H9 (cell line): ENCODE measurements around the gene ETFBKMT. TPM values are rescaled to one million over a fixed set of nuclear protein-coding genes. Genes with fewer than 3 reads are reported as not detected.
A peak's percentile ranks its signal among the peaks of the same experiment; 100 is the strongest.

Experiments used
- DNase-seq: peaks from one replicate; pipeline ENCODE4 v3.0.0-alpha.2; 2017
- H2AFZ ChIP-seq: one replicate; pipeline ENCODE4 v1.6.1; 2013; ENCODE audit warnings: mild to moderate bottlenecking, low read length, control low read depth, moderate library complexity
- H2AK5ac ChIP-seq: 2 replicates; pipeline ENCODE4 v1.6.1; 2013; ENCODE audit warnings: low read length, control low read depth, mixed read lengths; ENCODE audit not compliant: insufficient read length
- H2BK120ac ChIP-seq: one replicate; pipeline ENCODE4 v1.6.1; 2013; ENCODE audit warnings: low read depth, mild to moderate bottlenecking, low read length, control low read depth, inconsistent platforms; ENCODE audit not compliant: poor library complexity, severe bottlenecking
- H2BK12ac ChIP-seq: 2 replicates; pipeline ENCODE4 v1.6.1; 2013; ENCODE audit warnings: low read length, control low read depth, mixed read lengths, low read depth; ENCODE audit not compliant: insufficient read length
- H2BK15ac ChIP-seq: 2 replicates; pipeline ENCODE4 v1.6.1; 2013; ENCODE audit warnings: low read depth, low read length, control low read depth
- H2BK20ac ChIP-seq: one replicate; pipeline ENCODE4 v1.6.1; 2013; ENCODE audit warnings: low read depth, mild to moderate bottlenecking, low read length, control low read depth, inconsistent platforms; ENCODE audit not compliant: poor library complexity, severe bottlenecking
- H2BK5ac ChIP-seq: 2 replicates; pipeline ENCODE4 v1.6.1; 2013; ENCODE audit warnings: low read length, control low read depth, mixed read lengths; ENCODE audit not compliant: insufficient read length
- H3K14ac ChIP-seq: 2 replicates; pipeline ENCODE4 v1.6.1; 2013; ENCODE audit warnings: low read length, control low read depth; ENCODE audit not compliant: insufficient read depth
- H3K18ac ChIP-seq: 2 replicates; pipeline ENCODE4 v1.6.1; 2013; ENCODE audit warnings: low read depth, mild to moderate bottlenecking, mixed read lengths, low read length, control low read depth; ENCODE audit not compliant: insufficient read length
- H3K23ac ChIP-seq: 2 replicates; pipeline ENCODE4 v1.6.1; 2013; ENCODE audit warnings: low read length, control low read depth, mixed read lengths, low read depth; ENCODE audit not compliant: insufficient read length
- H3K23me2 ChIP-seq: 2 replicates; pipeline ENCODE4 v1.6.1; 2013; ENCODE audit warnings: low read depth, mild to moderate bottlenecking, mixed read lengths, low read length, control low read depth; ENCODE audit not compliant: insufficient read length, poor library complexity, severe bottlenecking
- H3K27ac ChIP-seq: 2 replicates; pipeline ENCODE4 v1.5.1; 2013; ENCODE audit warnings: low read length, control low read depth, mixed read lengths, low read depth; ENCODE audit not compliant: insufficient read length
- H3K27me3 ChIP-seq: 2 replicates; pipeline ENCODE4 v1.6.1; 2013; ENCODE audit warnings: low read length, control low read depth, inconsistent platforms; ENCODE audit not compliant: insufficient read depth
- H3K4ac ChIP-seq: 2 replicates; pipeline ENCODE4 v1.6.1; 2013; ENCODE audit warnings: low read depth, mild to moderate bottlenecking, control low read depth, inconsistent platforms, low read length, moderate library complexity
- H3K4me1 ChIP-seq: 2 replicates; pipeline ENCODE4 v1.6.1; 2013; ENCODE audit warnings: low read length, control low read depth, inconsistent platforms; ENCODE audit not compliant: insufficient read depth
- H3K4me2 ChIP-seq: 2 replicates; pipeline ENCODE4 v1.6.1; 2013; ENCODE audit warnings: low read length, control low read depth, mixed read lengths; ENCODE audit not compliant: insufficient read length, insufficient read depth
- H3K56ac ChIP-seq: 2 replicates; pipeline ENCODE4 v1.6.1; 2013; ENCODE audit warnings: low read depth, mild to moderate bottlenecking, mixed read lengths, low read length, control low read depth; ENCODE audit not compliant: insufficient read length
- H3K79me1 ChIP-seq: 2 replicates; pipeline ENCODE4 v1.6.1; 2013; ENCODE audit warnings: low read depth, mild to moderate bottlenecking, moderate library complexity, low read length, control low read depth, inconsistent platforms; ENCODE audit not compliant: insufficient read depth, poor library complexity, severe bottlenecking
- H3K79me2 ChIP-seq: 2 replicates; pipeline ENCODE4 v1.6.1; 2013; ENCODE audit warnings: low read length, control low read depth, inconsistent platforms; ENCODE audit not compliant: insufficient read depth
- H3K9ac ChIP-seq: 2 replicates; pipeline ENCODE4 v1.6.1; 2013; ENCODE audit warnings: low read length, control low read depth, mixed read lengths; ENCODE audit not compliant: insufficient read length; ENCODE audit errors: extremely low read depth
- H3K9me3 ChIP-seq: one replicate; pipeline ENCODE4 v1.6.1; 2013; ENCODE audit warnings: low read depth, low read length, inconsistent platforms; ENCODE audit not compliant: control insufficient read depth
- H3T11ph ChIP-seq: one replicate; pipeline ENCODE4 v1.6.1; 2013; ENCODE audit warnings: mild to moderate bottlenecking, low read length, control low read depth, inconsistent platforms
- H4K20me1 ChIP-seq: one replicate; pipeline ENCODE4 v1.6.1; 2013; ENCODE audit not compliant: control insufficient read depth, insufficient read length, insufficient read depth
- H4K5ac ChIP-seq: 2 replicates; pipeline ENCODE4 v1.6.1; 2013; ENCODE audit warnings: low read depth, mild to moderate bottlenecking, mixed read lengths, low read length, control low read depth; ENCODE audit not compliant: insufficient read length
- H4K8ac ChIP-seq: replicated peaks from 2 replicates; pipeline ENCODE4 v1.6.1; 2013; ENCODE audit warnings: low read length, control low read depth, mixed read lengths, low read depth; ENCODE audit not compliant: insufficient read length
- H4K91ac ChIP-seq: 2 replicates; pipeline ENCODE4 v1.6.1; 2013; ENCODE audit warnings: low read depth, mild to moderate bottlenecking, moderate library complexity, mixed read lengths, low read length, control low read depth; ENCODE audit not compliant: insufficient read length
- H3K27ac Mint-ChIP-seq, 3 experiments: 2 replicates in 2 of 3; 3 replicates in 1 of 3; pipeline ENCODE4 v1.8.0; 2020 to 2021; ENCODE audit warnings: mixed read lengths in 3 of 3, mild to moderate bottlenecking in 1 of 3, moderate library complexity in 1 of 3
- H3K27me3 Mint-ChIP-seq: 2 replicates; pipeline ENCODE4 v1.8.0; 2021; ENCODE audit warnings: low read depth, mild to moderate bottlenecking, moderate library complexity, mixed read lengths
- H3K36me3 Mint-ChIP-seq, 3 experiments: 2 replicates in 2 of 3; 3 replicates in 1 of 3; pipeline ENCODE4 v1.8.0; 2020 to 2021; ENCODE audit warnings: low read depth in 3 of 3, mixed read lengths in 3 of 3; ENCODE audit not compliant: insufficient read depth in 1 of 3
- H3K4me1 Mint-ChIP-seq, 2 experiments: 2 replicates each; pipeline ENCODE4 v1.8.0; 2020; ENCODE audit warnings: mixed read lengths in 2 of 2
- H3K4me3 Mint-ChIP-seq, 2 experiments: 2 replicates in 1 of 2; 3 replicates in 1 of 2; pipeline ENCODE4 v1.8.0; 2020 to 2021; ENCODE audit warnings: mild to moderate bottlenecking in 2 of 2, mixed read lengths in 2 of 2, moderate library complexity in 1 of 2
- H3K9me3 Mint-ChIP-seq, 2 experiments: 2 replicates in 1 of 2; 3 replicates in 1 of 2; pipeline ENCODE4 v1.8.0; 2020; ENCODE audit warnings: mild to moderate bottlenecking in 2 of 2, mixed read lengths in 2 of 2, moderate library complexity in 1 of 2
- WGBS: extraction: QIAGEN DNeasy Blood & Tissue Kit; methylation state at CpG from one replicate; pipeline ENCODE4 v1.1.7; 2013; ENCODE audit warnings: missing lambda C conversion rate, low lambda C conversion rate, mixed read lengths; ENCODE audit not compliant: insufficient read length; ENCODE audit errors: extremely low coverage; 5-methylcytosine and 5-hydroxymethylcytosine counted together
- total RNA-seq: library from RNA; stranded (reverse); gene quantifications from 2 replicates; pipeline ENCODE4 v1.2.1, GENCODE V29; 2021
- TF ChIP-seq, protein P1 (sequence below): fragments of 200-600 bp; sonication (generic); conservative IDR thresholded peaks from 3 replicates; pipeline ENCODE4 v1.8.0; 2021; ENCODE audit warnings: antibody characterized with exemption, mild to moderate bottlenecking

The ETFBKMT gene
- total RNA-seq, 1 experiment from 2014 or later = 0.81 TPM

DNA sequence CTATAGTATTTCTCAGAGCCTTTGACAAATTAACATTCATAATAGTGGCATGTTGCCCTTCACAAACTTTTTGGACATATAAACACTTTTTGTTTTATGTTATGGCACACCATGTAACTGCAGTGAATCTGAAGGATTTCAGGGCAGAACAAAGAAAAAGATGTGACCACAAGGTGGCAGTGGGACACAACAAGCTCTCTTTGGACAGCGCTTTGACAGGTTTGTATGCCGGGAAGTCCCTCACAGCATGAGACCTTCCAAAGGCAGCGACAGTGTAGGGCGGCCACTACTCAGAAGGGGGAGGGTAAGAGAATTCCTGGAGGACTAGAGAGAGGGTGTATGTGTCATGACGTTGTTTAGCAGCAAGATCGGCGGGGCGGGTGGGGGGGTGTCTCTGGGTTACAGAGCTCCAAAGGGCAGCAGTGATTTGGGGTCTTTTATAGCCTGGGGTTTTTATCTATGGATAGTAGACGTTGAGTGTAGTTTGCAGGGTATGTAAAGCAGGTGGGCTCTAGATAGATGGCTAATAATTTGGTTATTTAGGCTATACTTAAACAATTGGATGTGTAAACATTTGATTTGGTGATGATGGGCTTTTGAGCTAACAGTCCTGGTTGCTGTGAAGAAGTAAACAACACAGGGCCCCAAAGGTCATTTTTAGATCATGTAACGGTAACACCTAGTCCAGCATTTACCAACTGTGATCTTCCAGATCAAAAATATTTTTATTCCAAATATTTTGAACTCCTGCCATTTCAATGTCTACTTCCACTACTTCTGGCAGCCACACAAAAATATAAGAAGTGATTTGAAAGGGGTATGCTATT is 22.9 kb downstream of the ETFBKMT start:
- Histone ChIP-seq H2BK15ac (no peak overlapping the region), H3K9me3 (no peaks in the 10 kb centered on the region)
- WGBS = no CpG with 5 or more reads among the region's 10 CpGs

More for the DNA sequence above, 22.9 kb downstream of the ETFBKMT start:
- peak overlapping the region in 1 of 3 experiments; percentile 44; a peak in 2 of 7 replicates for H3K27ac Mint-ChIP-seq
- H3K56ac ChIP-seq = no peak overlapping the region
- no peaks in the 10 kb centered on the region for H3K27me3 Mint-ChIP-seq
- peaks cover 28 to 41% (median 35%) of the 10 kb centered on the region in 3 experiments for H3K36me3 Mint-ChIP-seq
- no peaks in the 10 kb centered on the region for H3K4me1 ChIP-seq
- H3K18ac ChIP-seq = no peak overlapping the region
- no peak overlapping the region for H2AK5ac ChIP-seq
- peak; percentile 94 for DNase-seq
- H3K79me1 ChIP-seq = no peaks in the 10 kb centered on the region
- no peak overlapping the region for H3K23ac ChIP-seq
- H3K4me3 Mint-ChIP-seq = no peak overlapping the region
- no peak overlapping the region for H2BK12ac ChIP-seq
- no peak overlapping the region for H3K4me2 ChIP-seq
- H3K9me3 Mint-ChIP-seq = peaks cover 16 to 34% of the 10 kb centered on the region in 2 experiments
- H4K20me1 ChIP-seq = no peaks in the 10 kb centered on the region
- H2AFZ ChIP-seq = no peak overlapping the region
- peaks cover 4 to 17% of the 10 kb centered on the region in 2 experiments; a peak in 3 of 4 replicates for H3K4me1 Mint-ChIP-seq
- no peaks in the 10 kb centered on the region for H3K27me3 ChIP-seq
- no peaks in the 10 kb centered on the region for H3K23me2 ChIP-seq
- no peaks in the 10 kb centered on the region for H3K79me2 ChIP-seq
- H4K8ac ChIP-seq = no peak overlapping the region
- no peak overlapping the region for H3K27ac ChIP-seq
- no peak overlapping the region for H4K91ac ChIP-seq
- H4K5ac ChIP-seq = no peak overlapping the region
- H3K9ac ChIP-seq = no peak overlapping the region
- H3K4ac ChIP-seq = no peak overlapping the region
- no peak overlapping the region for H3K14ac ChIP-seq
- no peak overlapping the region for H2BK20ac ChIP-seq
- no peak overlapping the region for H2BK120ac ChIP-seq
- H3T11ph ChIP-seq = no peak overlapping the region
- no peak overlapping the region for H2BK5ac ChIP-seq
- TF ChIP-seq, protein P1, sequence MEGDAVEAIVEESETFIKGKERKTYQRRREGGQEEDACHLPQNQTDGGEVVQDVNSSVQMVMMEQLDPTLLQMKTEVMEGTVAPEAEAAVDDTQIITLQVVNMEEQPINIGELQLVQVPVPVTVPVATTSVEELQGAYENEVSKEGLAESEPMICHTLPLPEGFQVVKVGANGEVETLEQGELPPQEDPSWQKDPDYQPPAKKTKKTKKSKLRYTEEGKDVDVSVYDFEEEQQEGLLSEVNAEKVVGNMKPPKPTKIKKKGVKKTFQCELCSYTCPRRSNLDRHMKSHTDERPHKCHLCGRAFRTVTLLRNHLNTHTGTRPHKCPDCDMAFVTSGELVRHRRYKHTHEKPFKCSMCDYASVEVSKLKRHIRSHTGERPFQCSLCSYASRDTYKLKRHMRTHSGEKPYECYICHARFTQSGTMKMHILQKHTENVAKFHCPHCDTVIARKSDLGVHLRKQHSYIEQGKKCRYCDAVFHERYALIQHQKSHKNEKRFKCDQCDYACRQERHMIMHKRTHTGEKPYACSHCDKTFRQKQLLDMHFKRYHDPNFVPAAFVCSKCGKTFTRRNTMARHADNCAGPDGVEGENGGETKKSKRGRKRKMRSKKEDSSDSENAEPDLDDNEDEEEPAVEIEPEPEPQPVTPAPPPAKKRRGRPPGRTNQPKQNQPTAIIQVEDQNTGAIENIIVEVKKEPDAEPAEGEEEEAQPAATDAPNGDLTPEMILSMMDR = peak; percentile 91
